Superior temporal gyrus (tissue), 1 donor: ENCODE measurements around the gene UBA5.

ENCODE experiments used
- DNase-seq: peaks from one replicate; pipeline ENCODE4 v3.0.0-alpha.2; 2016; ENCODE audit errors: extremely low spot score

UBA5 gene

DNA sequence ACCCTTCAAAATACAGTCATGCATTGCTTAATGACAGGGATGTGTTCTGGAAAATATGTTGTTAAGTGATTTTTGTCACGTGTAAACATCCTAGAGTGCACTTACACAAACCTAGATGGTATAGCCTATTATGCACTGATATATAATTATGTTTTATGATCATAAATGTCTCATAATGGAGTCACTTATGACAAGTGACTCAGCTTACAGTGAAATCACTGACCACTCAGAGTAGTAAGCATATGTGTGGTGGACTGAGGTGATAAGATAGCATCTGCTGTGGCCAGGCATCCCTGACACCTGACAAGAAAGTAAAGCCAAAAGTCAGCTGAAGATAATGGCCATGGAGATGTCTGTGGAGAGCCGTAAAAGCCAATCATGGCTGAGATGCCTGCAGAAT, 5.9 kb upstream of the UBA5 start:
- DNase-seq, result no peak

DNA sequence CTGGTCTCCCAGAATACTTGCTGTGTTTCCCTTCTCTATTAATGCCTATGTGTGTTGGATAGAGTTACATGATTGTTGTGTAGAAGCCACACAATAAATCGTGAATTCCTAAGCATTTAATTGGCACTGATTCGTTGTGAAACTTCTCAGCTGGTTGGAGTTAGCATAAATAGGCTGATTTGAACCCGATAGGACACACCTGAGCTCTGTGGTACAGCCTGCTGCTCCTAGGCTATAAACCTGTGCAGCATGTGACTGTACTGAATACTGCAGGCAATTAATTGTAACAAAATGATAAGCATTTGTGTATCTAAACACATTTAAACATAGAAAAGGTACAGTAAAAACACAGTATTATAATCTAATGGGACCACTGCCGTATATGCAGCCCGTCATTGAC, 5.4 kb upstream of the UBA5 start:
- DNase-seq, result no peak

DNA sequence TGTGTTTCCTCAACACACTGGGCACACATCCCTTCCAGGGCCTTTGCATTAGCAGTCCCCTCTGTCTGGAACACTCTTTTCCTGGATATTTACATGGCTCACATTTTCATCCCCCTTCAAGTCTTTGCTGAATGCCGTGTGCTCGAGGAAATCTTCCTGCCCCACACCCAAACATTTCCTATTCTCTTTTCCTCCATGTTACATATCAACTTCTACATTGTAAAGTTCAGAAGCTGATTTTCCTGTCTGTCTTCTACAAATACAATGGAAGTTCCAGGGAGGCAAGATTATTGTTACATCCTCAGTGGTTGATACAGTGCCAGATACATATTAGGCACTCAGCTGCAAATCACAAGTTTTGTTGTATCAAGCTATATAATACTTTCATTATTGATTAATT, 4.7 kb upstream of the UBA5 start:
- no peak for DNase-seq

DNA sequence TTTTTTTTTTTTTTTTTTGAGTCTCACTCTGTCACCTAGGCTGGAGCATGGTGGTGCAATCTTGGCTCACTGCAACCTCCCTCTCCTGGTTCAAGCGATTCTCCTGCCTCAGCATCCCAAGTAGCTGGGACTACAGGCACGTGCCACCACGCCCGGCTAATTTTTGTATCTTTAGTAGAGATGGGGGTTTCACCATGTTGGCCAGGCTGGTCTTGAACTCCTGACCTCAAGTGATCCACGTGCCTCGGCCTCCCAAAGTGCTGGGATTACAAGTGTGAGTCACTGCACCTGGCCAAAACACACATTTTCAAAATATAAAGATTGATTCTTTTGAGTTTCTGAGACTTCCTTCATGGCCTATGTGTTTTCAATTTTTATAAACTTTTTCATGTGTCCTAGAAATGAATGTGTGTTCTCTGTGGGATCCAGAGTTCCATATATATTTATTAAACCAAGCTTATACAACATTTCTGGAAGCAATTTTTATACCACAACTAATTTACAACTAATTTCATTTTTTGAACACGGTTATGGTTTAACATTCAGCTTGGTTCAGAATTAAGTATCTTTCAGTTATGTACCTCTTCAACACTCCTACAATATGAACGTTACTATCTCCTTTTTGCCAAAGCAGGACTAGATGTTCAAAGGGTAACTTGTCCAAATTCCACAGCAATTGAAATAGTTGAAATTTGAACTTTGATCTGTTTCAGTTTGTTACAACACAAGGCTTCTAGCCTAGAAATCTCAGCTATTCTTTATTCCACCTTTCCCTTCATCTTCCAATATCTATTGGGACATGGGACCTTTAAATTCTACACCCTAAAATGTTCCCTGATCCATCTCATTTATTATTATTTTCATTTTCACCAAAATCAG, 2.0 kb upstream of the UBA5 start:
- no peak for DNase-seq

- no peak for DNase-seq
These were observed 1.1 kb upstream of the UBA5 start for GRCh38 chr3:132659000-132659364.

- peak; percentile 74 for DNase-seq
These were observed 621 bp upstream of the UBA5 start, which contains the start of gene ACAD11 for GRCh38 chr3:132659365-132660051. TSS of gene ACAD11 (minus strand) at chr3:132659809. CDS start at chr3:132659751, 58 bp downstream.

GRCh38 chr3:132660811-132661070, 612 bp downstream of the UBA5 start:
- DNase-seq, result no peak

- no peak for DNase-seq
These were observed 972 bp downstream of the UBA5 start for GRCh38 chr3:132661101-132661500.

DNA sequence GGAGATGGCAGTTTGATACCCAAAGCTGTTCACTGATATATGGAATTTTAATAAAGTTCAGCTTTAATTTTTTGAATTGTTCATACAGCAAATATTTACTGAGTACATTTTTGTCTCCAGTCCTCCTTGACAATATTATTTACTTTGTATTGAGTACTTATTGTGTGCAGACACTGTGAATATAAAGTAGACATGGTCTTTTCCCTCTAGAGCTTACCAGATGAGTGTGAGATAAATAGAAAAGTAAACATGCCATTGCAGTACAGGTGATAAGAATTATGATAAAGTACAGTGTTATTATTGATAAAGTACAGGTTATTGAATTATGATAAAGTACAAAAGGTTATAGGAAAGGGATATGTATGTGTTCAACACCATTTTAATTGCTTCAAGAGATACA, 2.1 kb downstream of the UBA5 start:
- no peak for DNase-seq

- no peak for DNase-seq
These were observed 5.2 kb downstream of the UBA5 start for GRCh38 chr3:132665230-132665745.

- no peak for DNase-seq
These were observed 9.2 kb downstream of the UBA5 start for GRCh38 chr3:132669256-132669777.

DNA sequence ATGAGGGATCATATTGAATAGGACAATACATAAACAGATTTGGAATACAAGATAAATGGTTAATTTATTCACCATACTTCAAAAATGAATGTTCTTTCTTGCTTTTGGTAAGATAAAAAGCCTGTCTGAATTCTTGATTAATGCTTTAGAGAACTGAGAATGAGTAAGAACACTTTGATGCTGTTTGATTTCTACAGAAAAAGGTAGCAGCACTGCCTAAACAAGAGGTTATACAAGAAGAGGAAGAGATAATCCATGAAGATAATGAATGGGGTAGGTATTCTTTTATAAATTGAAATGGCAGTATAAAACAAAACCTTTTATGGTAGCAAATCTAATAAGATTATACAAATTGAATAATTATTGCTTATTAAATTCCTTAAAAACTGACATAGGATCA, 15.3 kb downstream of the UBA5 start:
- no peak for DNase-seq

GRCh38 chr3:132679911-132680310, 19.8 kb downstream of the UBA5 start:
- no peak for DNase-seq

DNA sequence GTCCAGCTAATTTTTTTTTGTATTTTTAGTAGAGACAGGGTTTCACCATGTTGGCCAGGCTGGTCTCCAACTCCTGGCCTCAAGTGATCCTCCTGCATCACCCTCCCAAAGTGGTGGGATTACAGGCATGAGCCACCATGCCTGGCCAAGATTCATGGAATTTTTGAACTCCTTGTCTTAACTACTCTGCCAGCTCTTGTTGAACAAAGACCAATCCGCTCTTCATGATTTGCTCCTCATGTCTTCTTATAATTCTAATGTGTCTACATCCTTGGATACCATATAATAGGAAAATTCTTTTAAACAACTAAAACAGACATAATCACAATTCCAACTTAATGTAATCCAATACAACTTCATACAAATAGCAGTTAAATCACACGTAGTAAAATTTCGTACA, 21.3 kb downstream of the UBA5 start:
- no peak for DNase-seq

GRCh38 chr3:132682201-132682600, 22.1 kb downstream of the UBA5 start:
- DNase-seq, result no peak

DNA sequence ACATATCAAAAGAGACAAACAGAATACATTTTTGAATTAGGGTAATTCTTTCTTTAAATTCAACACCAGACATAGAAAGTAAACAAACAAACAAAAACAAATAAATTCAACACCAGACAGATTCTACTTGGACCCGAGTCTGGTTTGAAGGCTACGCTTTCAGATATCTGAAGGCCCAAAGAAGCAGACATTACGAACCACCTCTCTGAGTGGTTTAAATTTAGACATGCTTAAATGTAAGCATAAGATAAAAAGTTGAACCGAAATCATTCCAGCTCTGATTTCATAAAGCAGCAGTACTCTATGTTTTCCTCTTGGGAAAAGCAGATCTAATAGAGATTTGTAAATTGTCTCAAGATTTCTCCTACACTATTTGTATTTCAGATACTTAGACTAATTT, 29.9 kb downstream of the UBA5 start:
- DNase-seq, result no peak

- DNase-seq, result no peak
These were observed 34.9 kb downstream of the UBA5 start for GRCh38 chr3:132694991-132695390.

GRCh38 chr3:132695422-132695821, 35.3 kb downstream of the UBA5 start:
- no peak for DNase-seq

DNA sequence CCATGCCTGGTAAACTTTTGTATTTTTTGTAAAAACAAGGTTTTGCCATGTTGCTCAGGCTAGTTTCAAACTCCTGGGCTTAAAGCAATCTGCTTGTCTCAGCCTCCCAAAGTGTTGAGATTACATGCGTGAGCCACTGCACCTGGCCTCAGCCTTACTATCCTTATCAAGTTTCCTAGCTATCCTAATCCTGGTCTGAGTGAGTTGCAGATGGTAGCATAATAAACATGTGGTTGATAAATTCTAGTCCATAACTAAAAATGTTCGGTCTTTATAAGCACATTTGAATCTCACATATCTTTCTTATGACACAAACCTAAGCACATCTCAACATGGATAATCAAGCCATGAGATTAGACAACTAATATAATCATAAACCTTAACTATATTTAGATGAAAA, 43.6 kb downstream of the UBA5 start:
- DNase-seq, result no peak

GRCh38 chr3:132709761-132710160, 49.6 kb downstream of the UBA5 start:
- no peak for DNase-seq

DNA sequence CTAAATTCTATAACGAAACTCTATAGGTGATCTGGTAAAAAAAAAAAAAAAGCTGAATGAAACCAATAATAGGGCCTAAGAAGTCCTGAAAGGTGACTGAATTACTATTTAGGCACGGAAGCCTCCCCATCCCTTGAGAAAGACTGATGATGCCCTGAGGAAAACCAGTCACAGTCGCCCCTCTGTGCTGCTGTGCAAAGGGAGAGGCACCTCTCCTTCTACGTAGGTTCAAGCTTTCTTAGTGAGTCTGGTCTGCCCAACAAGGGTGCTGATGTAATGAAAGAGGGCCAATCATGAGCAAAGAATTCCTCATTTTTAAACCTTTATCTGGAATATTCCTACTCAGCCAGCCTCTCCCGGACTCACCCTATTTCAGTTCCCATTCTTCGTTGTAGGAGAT, 50.2 kb downstream of the UBA5 start:
- no peak for DNase-seq

DNA sequence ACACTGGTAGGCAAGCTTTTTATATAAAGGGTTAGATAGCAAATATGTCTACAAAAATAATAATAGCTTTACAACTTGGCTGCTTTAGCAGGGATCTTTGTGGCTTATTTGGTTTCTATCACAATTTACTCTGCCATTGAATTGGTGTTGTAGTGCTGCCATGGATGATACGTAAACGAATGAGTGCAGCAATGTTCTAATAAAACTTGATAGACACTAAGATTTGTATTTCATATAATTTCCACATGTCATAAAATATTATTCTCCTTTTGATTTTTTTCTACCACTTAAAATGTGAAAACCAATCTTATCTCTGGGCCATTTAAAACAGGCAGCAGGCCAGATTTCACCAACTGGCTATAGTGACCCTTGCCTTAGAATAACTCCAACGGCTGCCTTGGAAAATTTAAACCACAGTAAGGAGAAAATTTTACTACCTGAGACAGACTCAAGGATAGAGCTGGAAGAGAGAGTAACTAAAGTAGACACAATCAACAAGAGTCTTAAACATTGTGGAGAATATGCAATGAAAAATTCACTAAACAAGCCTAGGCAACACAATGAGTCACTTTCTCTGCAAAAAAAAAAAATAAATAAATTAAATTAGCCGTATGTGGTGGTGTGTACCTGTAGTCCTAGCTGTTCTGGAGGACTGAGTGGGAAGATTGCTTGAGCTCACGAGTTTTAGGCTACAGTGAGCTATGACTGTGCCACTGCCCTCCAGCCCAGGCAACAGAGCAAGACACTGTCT, 54.0 kb downstream of the UBA5 start:
- DNase-seq, result no peak
